T-helper 2 cell treated with Interferon-gamma antibody and Interleukin-4, amounts not matched to agents 5 μg/mL and 100 μg/mL, for 36 hours (primary cell): ENCODE results near the gene LRRC37A3.
A peak's percentile ranks its signal among the peaks of the same experiment; 100 is the strongest.
"Not testable (repeated sequence)": the region's sequence is repeated elsewhere in the genome, so short reads cannot be mapped to it uniquely, and the experiment has no call there.

Source experiments
- DNase-seq: peaks from one replicate; pipeline ENCODE4 v3.0.0; 2021; ENCODE audit warnings: low spot score
- H3K27ac Mint-ChIP-seq: one replicate; pipeline ENCODE4 v1.8.0; 2021; ENCODE audit warnings: mild to moderate bottlenecking, mixed read lengths
- H3K27me3 Mint-ChIP-seq: one replicate; pipeline ENCODE4 v1.8.0; 2021; ENCODE audit warnings: low read depth, mixed read lengths
- H3K36me3 Mint-ChIP-seq: one replicate; pipeline ENCODE4 v1.8.0; 2021; ENCODE audit warnings: low read depth, mixed read lengths
- H3K4me1 Mint-ChIP-seq: one replicate; pipeline ENCODE4 v1.8.0; 2021; ENCODE audit warnings: low read depth, mixed read lengths
- H3K4me3 Mint-ChIP-seq: one replicate; pipeline ENCODE4 v1.8.0; 2022; ENCODE audit warnings: mild to moderate bottlenecking, moderate library complexity, mixed read lengths
- H3K9me3 Mint-ChIP-seq: one replicate; pipeline ENCODE4 v1.8.0; 2021; ENCODE audit warnings: mixed read lengths

LRRC37A3 gene

DNA sequence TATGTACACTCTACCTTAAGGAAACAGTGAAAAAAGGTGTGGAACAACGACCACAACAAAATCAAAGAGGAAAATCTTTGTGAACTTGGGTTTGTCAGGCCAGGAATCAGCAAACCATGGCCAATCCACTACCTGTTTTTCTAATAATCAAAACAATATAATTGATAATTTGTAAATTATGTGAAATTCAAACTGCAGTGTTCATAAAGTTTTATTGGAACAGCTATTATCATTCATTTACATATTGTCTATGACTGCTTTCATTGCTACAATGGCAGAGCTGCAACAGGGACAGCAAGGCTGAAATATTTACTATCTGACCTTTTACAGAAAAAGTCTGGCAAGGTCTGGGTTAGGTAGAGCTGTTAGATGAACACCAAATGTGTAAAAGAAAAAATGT lies 4.0 kb downstream of the LRRC37A3 start:
- H3K36me3 Mint-ChIP-seq, H3K27ac Mint-ChIP-seq: not testable (repeated sequence)

DNA sequence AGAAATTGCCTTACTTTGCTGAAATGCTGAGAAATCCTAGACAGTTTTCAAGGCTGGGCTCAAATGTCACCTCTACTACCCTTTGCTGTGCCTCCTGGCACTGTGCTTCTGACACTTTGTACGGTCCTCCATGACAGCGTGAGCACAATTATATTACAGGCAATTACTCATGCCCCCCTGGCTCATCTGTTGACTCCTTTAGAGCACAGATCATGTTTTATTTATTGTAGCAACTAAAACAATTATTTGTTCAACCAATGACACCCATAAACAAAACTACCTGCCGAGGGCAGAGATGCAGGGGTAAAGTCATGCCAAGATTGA lies 9.1 kb downstream of the LRRC37A3 start:
- H3K4me3 Mint-ChIP-seq, H3K27ac Mint-ChIP-seq, H3K9me3 Mint-ChIP-seq, H3K27me3 Mint-ChIP-seq, H3K36me3 Mint-ChIP-seq, H3K4me1 Mint-ChIP-seq, DNase-seq: not testable (repeated sequence)

More for the DNA sequence above, 4.0 kb downstream of the LRRC37A3 start:
- H3K4me1 Mint-ChIP-seq, H3K27me3 Mint-ChIP-seq, DNase-seq, H3K4me3 Mint-ChIP-seq, H3K9me3 Mint-ChIP-seq: not testable (repeated sequence)

DNA sequence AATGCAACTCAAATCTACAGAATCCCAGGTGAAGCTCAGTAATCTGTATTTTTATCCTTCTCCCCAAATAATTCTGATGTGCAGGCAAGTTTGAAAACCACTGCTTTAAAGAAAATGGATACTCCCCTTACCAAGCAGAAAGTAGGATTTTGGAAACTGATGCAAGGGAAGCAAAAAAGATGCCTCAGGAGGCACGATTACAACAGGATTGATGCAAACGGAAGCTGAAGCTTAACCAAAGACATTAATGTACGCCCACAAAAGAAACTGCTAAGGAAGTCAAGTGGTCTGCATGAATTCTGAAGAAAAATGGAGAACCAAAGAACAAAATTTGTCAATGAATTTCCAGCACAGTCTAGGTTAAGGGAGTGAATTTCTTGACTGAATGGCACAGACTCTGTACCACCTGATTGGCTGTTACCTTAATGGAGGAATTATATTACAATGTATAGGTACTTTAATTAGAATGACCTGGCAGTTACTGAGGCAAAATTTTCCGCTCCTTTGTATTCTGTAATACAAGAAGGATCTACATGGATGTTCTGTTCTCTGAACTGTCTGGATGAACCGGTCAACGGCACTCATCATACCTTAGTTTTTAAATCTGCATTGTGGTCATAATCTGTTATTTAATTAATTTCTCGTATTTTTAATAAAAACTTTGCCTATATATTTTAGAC lies 9.6 kb downstream of the LRRC37A3 start:
- Mint-ChIP-seq H3K4me3 (peak overlapping the region; percentile 44), H3K27ac (peak overlapping the region; percentile 52)
- H3K36me3 Mint-ChIP-seq, H3K27me3 Mint-ChIP-seq, H3K4me1 Mint-ChIP-seq, DNase-seq, H3K9me3 Mint-ChIP-seq: not testable (repeated sequence)

DNA sequence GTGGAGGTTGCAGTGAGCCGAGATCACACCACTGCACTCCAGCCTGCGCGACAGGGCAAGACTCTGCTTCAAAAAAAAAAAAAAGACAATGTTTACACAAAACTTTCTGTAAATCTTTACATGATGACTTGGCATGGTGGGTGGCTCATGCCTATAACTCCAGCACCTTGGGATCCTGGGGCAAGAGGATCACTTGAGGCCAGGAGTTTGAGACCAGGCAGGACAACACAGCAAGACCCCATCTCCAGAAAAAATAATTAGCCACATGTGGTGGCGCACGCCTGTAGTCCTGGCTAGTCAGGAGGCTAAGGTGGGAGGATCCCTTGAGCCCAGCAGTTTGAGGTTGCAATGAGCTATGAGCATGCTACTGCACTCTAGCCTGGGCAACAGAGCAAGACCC lies 15.2 kb downstream of the LRRC37A3 start:
- H3K36me3 Mint-ChIP-seq, H3K4me3 Mint-ChIP-seq, H3K27ac Mint-ChIP-seq, DNase-seq, H3K9me3 Mint-ChIP-seq, H3K27me3 Mint-ChIP-seq, H3K4me1 Mint-ChIP-seq: not testable (repeated sequence)

DNA sequence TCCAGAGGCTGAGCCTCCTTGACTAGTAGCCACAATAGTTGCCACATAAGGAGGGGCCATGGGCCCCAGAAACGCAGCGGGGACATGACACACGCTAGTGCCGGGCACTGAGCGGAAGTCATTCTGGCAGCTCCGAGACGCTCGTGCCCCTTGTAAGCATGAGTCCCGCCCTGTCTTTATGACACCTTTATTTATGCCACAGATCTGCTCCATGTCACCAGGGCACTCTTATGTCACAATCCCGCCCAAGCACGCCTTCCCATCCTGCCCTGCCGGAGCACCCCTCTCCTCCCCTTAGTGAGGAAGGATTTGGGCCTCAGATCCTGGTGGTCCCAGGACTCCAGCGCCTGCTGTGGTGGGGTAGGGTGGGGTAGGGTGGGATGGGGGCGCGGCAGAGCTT lies 22.1 kb downstream of the LRRC37A3 start:
- H3K4me3 Mint-ChIP-seq, H3K36me3 Mint-ChIP-seq, H3K27me3 Mint-ChIP-seq, H3K9me3 Mint-ChIP-seq, DNase-seq, H3K27ac Mint-ChIP-seq, H3K4me1 Mint-ChIP-seq: not testable (repeated sequence)

DNA sequence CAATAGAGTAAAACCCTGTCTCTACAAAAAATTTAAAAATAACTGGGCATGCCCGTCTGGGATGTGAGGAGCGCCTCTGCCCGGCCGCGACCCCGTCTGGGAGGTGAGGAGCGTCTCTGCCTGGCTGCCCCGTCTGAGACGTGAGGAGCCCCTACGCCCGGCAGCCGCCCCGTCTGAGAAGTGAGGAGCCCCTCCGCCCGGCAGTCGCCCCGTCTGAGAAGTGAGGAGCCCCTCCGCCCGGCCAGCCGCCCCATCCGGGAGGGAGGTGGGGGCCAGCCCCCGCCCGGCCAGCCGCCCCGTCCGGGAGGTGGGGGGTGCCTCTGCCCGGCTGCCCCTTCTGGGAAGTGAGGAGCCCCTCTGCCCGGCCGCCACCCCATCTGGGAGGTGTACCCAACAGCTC lies 45.1 kb downstream of the LRRC37A3 start:
- not testable (repeated sequence) for DNase-seq, H3K27me3 Mint-ChIP-seq, H3K27ac Mint-ChIP-seq, H3K36me3 Mint-ChIP-seq, H3K9me3 Mint-ChIP-seq, H3K4me1 Mint-ChIP-seq, H3K4me3 Mint-ChIP-seq

DNA sequence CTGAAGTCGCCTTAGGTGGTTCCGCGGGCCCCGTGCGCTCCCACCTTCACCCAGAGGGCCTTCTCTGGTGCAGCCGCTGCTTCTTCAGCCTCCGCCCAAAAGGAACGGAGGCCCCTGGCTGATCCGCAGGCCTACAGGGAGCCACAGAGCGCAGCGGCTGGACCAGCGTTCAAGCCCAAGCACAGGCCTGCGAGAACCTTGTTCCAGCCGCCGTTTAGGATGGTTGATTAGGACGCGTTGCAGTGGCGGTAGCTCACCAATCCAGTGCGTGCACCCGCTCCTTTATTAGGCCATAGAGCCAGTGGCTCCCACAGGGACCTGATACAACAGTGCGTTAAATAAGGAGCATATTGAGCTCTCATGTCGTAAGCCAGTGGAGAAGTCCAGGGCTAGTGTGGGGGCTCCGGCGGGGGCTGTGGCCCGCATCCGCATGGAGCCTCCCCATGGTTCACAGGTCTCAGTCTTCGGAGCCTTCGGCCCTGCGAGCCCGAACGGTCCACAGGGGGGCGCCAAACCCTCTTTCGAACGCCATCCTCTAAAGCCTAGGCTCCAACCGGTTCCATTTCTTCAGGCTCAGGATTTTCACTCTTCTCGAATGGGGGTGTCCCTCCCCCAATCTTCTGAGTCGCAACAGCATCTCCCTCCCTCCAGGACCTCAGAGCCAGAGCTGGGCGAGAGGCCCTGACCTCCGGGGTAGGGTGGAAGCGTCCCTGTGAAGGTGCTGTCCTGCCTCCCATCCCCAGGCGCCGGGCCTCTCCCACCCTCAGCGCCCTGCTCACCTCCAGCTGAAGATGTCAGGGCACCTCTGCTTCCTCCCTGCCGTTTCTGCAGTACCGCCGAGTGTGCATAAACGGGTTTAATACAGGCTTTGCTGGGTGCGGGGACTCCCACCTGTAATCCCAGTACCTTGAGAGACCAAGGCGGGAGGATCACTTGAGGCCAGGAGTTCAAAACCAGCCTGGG lies 71.5 kb downstream of the LRRC37A3 start:
- peak; percentile 60 for DNase-seq
- not testable (repeated sequence) for H3K4me3 Mint-ChIP-seq, H3K4me1 Mint-ChIP-seq, H3K36me3 Mint-ChIP-seq, H3K27me3 Mint-ChIP-seq, H3K9me3 Mint-ChIP-seq, H3K27ac Mint-ChIP-seq

DNA sequence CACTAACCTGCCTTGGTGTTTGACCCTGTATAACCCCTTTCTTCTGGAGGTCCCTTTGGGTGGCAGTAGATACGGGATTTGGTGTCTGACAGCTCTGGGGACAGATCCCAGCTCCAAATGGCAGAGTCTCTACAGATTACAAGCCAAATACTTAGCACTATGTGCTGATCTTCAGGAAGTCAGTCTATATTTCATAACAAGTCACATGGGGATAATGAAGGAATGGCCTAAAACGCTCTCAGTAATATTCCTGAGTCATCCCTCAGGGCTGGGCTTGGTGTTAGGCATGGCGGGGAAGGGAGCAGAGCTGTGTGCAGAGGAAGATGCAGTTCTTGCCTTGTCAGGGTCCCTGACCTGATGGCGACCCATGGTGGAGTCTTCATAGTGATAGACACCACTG lies 72.4 kb downstream of the LRRC37A3 start:
- not testable (repeated sequence) for H3K9me3 Mint-ChIP-seq, H3K27me3 Mint-ChIP-seq, DNase-seq, H3K4me1 Mint-ChIP-seq, H3K4me3 Mint-ChIP-seq, H3K27ac Mint-ChIP-seq, H3K36me3 Mint-ChIP-seq

DNA sequence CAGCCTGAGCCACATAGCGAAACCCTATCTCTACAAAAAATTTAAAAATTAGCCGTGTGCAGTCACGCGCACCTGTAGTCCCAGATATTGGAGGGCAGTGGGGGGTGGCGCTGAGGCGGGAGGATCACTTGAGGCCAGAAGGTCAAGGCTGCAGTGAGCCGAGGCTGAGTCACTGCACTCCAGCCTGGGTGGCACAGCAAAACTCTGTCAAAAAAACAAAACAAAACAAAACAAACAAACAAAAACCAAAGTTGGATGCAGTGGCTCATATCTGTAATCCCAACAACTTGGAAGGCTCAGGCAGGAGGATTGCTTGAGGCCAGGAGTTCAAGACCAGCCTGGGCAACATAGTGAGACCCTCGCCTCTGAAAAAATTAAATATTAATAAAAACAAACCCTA lies 75.4 kb downstream of the LRRC37A3 start:
- not testable (repeated sequence) for H3K36me3 Mint-ChIP-seq, H3K4me3 Mint-ChIP-seq, H3K4me1 Mint-ChIP-seq

DNA sequence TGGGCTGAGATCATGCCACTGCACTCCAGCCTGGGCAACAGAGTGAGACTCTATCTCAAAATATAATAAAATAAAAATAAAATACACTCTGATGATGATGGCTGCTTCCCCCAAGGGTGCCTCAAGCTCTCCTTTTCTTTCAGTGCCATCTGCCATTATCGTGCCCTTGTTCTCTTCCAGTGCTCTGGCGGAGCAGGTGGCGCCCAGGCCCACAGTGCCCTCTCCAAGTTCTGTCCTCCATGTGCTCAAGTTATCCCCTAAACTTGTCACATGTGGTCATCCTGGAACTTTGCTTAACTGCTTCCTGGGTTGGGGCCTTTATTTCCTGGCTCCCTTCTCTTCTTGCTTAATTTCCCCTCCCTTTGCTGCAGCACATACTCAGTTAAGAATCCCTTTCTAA lies 76.4 kb downstream of the LRRC37A3 start:
- H3K4me1 Mint-ChIP-seq, H3K27ac Mint-ChIP-seq: not testable (repeated sequence)

More for the DNA sequence above, 75.4 kb downstream of the LRRC37A3 start:
- H3K9me3 Mint-ChIP-seq, H3K27ac Mint-ChIP-seq, H3K27me3 Mint-ChIP-seq, DNase-seq: not testable (repeated sequence)

DNA sequence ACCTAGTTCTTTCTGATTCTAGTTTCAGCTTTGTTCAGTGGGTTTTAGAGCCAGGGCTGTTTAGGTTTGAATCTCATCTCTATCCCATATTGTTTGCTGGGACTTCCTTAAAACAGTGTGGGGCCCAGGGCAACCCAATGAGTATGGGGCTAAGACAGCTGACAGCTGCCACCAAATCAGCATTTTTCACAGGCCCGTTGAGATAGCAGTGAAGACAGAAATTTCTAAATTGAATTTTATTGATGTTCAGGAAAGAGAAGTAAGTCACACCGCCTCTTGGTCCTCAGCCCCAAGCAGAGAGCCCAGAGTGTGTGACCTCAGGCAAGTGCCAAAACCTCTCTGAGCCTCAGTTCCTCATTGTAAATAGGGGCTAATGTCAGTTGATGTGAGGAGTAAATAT lies 78.3 kb downstream of the LRRC37A3 start:
- H3K27me3 Mint-ChIP-seq, DNase-seq, H3K9me3 Mint-ChIP-seq, H3K36me3 Mint-ChIP-seq, H3K27ac Mint-ChIP-seq, H3K4me3 Mint-ChIP-seq: not testable (repeated sequence)
- H3K4me1 Mint-ChIP-seq, result peaks cover 11% of the 10 kb centered on the region

More for the DNA sequence above, 76.4 kb downstream of the LRRC37A3 start:
- H3K36me3 Mint-ChIP-seq, DNase-seq, H3K9me3 Mint-ChIP-seq, H3K4me3 Mint-ChIP-seq, H3K27me3 Mint-ChIP-seq: not testable (repeated sequence)

DNA sequence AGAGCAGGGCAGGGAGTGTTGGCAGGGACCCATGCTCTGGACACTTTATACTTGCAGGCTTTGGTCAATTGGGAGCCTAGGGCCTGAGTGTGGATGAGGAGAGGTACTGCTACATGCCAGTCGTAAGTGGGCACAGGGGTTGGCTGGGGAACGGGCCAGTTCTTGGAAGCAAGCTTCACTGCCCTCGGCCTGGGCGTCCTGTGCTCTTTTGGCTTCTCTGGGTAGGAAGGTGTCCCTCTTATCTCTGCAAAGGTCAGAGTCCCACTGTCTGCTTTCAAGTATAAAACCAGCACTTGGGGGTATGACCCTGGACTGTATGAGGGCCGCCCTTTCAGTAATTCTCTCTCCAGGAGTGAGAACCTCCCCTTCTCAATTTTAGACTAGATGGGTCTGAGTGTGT lies 80.8 kb downstream of the LRRC37A3 start:
- peaks cover 11% of the 10 kb centered on the region for H3K4me1 Mint-ChIP-seq
- not testable (repeated sequence) for H3K27me3 Mint-ChIP-seq, H3K27ac Mint-ChIP-seq, H3K36me3 Mint-ChIP-seq, H3K4me3 Mint-ChIP-seq, H3K9me3 Mint-ChIP-seq, DNase-seq

DNA sequence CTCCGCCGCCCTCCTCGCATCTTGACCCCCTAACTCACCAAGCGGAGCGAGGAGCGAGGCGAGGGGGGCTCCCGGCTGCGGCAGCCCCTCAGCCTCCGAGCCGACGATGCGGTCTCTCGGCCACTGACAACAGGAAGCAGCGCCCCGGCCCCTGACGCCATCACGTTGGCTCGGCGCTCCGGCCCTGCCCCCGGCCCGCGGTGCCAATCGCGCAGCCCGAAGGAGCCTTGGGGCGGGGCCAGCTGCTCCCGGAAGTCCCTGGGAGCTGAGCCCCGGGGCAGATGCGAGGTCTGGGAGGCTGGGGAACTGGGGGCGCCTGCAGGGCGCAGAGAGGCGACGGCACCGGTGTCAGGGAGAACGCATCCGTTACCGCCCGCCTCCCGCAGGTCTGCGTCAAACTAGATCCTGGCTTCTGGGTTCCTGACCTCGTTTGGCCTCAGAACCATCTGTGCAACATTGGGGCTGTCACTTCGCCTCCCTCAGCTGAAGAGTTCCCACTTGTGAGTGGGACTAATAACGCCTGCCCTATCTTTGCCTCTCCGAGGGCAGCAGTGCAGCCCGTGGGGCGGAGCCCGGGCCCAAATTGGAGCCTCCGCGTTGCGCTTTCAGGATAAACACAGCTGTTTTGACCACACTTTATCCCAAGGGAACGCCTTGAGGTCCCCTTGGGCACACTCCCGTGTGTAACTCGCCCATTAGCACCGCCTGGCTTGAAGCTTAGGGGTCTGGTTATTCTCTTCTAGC lies 82.1 kb downstream of the LRRC37A3 start:
- H3K27me3 Mint-ChIP-seq, H3K9me3 Mint-ChIP-seq, H3K36me3 Mint-ChIP-seq: not testable (repeated sequence)
- Mint-ChIP-seq H3K4me3 (peak overlapping the region; percentile 100), H3K4me1 (peaks cover 11% of the 10 kb centered on the region), H3K27ac (peak overlapping the region; percentile 94)
- peak; percentile 88 for DNase-seq

DNA sequence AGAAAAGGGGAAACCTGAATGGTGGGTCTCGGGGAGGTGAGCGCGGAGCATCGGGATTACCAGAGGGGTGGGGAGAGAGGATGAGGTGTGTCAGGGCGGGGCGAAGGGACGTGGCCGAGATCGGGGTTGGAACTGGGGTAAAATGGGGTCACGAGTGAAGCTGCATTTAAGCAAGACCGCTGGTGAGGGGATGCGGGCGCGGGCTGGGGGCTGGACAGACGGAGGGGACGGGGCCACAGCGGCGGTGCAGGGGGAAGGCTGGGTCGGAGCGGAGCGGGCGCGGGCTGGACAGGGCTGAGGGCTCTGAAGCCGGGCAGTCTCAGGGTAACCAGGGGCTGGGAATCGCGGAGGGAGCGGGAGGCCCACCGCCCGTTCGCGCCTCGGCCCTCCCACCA lies 82.7 kb downstream of the LRRC37A3 start:
- DNase-seq, result peak; percentile 22
- not testable (repeated sequence) for H3K36me3 Mint-ChIP-seq, H3K9me3 Mint-ChIP-seq, H3K27me3 Mint-ChIP-seq
- H3K27ac Mint-ChIP-seq, result peak overlapping the region; percentile 96
- H3K4me1 Mint-ChIP-seq, result peaks cover 11% of the 10 kb centered on the region
- peak overlapping the region; percentile 100 for H3K4me3 Mint-ChIP-seq
